GM12801 (cell line): ENCODE measurements around the gene SOX18.

ENCODE experiments used
- CTCF ChIP-seq: IDR thresholded peaks from one replicate; pipeline ENCODE4 v1.5.1; 2011; ENCODE audit warnings: control low read depth; ENCODE audit not compliant: insufficient read length; ENCODE audit errors: extremely low read depth

SOX18 gene

GRCh38 chr20:64091770-64092169 lies 42.3 kb upstream of the SOX18 start:
- no peak for TF ChIP-seq CTCF

DNA sequence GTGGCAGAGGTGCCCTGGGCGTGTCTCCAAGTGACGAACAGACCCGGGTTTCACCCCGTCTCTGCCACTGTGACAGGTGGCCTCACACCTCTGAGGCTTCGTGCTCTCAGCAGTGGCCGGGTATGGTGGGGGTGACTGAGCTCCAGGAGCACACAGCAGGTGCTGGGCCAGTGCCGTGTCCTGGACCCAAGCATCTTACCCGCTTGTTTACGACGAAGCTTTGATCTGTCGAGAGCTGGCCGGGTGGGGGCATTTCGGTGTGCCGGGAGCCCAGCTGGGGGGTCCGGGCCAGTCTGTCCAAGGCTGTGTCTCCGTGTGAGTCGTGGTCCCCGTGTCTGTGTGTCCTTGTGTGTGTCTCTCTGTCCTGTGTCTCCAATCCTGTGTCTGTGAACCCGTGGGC lies 41.9 kb upstream of the SOX18 start:
- TF ChIP-seq CTCF = no peak

DNA sequence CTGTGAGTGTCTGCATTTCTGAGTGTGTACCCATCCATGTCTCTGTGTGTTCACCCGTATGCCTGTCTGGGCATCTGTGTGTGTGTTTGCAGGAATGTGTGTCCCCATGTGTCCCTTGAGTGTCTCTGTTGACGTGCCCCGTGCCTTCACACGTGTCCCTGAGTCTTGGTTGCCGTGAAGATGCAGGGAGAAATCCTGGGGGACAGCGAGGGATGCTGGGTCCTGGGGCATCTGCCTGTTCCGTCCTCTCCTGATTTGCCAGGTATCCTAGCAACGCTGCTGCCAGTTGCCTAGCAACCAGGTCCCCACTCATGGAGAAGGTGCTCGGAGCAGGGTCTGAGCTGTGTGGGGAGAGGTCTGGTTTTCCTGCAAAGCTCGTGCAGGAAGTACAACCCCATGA lies 40.7 kb upstream of the SOX18 start:
- no peak for TF ChIP-seq CTCF

- TF ChIP-seq CTCF = no peak
These were observed 37.4 kb upstream of the SOX18 start for GRCh38 chr20:64086801-64087200.

DNA sequence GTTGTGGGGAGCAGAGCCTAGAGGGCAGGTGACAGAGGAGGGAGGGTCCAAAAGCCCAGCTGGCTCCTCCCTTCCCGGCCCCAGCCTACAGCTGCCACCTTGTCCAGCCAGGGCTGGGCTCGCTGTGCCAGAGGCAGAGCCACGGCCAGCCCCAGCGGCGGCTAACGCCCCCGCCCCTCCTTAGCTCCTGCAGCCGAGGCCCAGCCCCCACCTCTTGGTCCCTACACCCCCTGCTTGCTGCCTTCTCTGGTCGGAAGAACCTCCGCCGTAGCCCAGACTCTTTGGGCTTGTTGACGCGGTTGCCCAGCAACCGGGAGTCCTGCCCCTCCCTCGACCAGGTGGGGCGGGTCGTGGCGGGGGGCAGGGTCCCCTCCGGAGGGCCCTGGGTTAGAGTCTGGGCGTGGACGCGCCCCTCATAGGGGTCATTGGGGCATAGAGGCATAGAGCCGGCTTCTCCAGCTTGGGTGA lies 35.3 kb upstream of the SOX18 start:
- TF ChIP-seq CTCF = no peak

DNA sequence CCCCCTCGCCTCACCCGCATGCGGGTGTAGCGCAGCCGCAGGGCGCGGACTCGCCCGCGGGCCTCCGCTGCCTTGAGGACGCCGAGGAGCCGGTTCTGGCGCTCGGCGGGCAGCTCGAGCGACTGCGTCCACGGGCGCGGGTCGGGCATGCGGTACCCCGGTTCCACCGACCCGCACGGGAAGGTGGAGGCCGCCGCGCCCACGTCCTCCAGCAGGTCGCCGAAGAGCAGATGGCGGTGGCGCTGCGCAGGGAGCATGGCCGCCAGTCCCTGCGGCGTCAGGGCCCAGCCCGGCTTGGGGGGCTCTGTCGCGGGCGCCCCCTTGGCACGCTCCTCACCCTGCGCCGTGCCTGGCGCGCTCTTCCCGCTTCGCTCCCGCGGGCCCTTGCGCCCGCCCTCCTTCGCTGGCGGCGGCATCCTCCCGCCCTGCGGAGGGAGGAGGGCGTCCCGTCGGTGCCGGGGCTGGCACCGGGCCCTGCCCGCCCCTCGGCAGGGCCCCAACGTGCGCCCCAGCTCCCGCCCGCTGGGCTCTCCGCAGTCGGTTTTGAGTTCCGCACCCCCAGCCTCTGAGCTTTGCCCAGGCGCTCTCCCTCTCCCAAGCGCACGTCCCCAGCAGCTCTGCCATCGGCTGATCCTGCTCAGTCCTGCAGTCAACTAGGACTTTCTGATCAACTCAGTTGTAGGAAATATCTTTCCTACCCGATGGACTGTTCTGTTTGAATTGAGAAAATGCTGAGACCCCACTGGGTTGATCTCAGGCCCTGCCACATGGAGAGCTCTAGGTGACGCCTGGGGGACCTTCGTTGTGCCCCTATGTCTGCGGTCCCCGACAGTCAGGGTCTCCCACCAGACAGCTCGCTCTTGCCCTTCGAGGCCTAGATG lies 34.6 kb upstream of the SOX18 start, which contains the start of gene LKAAEAR1:
LKAAEAR1 (minus strand) TSS at position 595 of the 881 bp plus-strand sequence; CDS start at position 416, 179 bp downstream.
- TF ChIP-seq CTCF = no peak

GRCh38 chr20:64083378-64083803 lies 34.0 kb upstream of the SOX18 start:
- TF ChIP-seq CTCF = no peak
